ENCODE measurements around the gene INCENP. TPM values are rescaled to one million over a fixed set of nuclear protein-coding genes. Genes with fewer than 3 reads are reported as not detected.
"Not testable (repeated sequence)": the region's sequence is repeated elsewhere in the genome, so short reads cannot be mapped to it uniquely, and the experiment has no call there.

The INCENP gene
- total and polyA plus RNA-seq, 10 of the 15 experiments (the other 5 are each of a cell fraction or from before 2014, with no cell fraction given): 1.4 to 96.8 (median 29.0) TPM

GRCh38 chr11:62195945-62196344 is 72.1 kb downstream of the INCENP start (continued):
- TF ChIP-seq CUX1 (IDR thresholded peaks at IDR 0.05; ENCODE audit: insufficient replicate concordance, low read depth, low read length): no peak

- H4K20me1 ChIP-seq (ENCODE audit: control insufficient read depth, insufficient read depth); BruUV-seq (replicated peaks); H3K27me3 ChIP-seq (replicated peaks in 1 of 2; ENCODE audit: control insufficient read depth in 2 of 2, insufficient read depth in 2 of 2, low read length in 1 of 2); in situ Hi-C loops (cut with MboI); SMC1A ChIA-PET (ENCODE audit: uncharacterized antibody, unreplicated experiment); H3K4me3 ChIP-seq; H3K4me1 ChIP-seq (ENCODE audit: control insufficient read depth, insufficient read depth, low read length); H3K9ac ChIP-seq (ENCODE audit: control insufficient read depth, insufficient read depth, low read length); POLR2A ChIA-PET; H3K27ac ChIP-seq (ENCODE audit: control insufficient read depth, insufficient read depth); H3K9me3 ChIP-seq (replicated peaks; ENCODE audit: control insufficient read depth, insufficient read depth, low read length); intact Hi-C loops (cut with micrococcal nuclease; ENCODE audit: unreplicated experiment); DNase-seq (ENCODE audit: low read depth, low spot score); H3K36me3 ChIP-seq (ENCODE audit: control insufficient read depth in 2 of 2, insufficient read depth in 2 of 2, low read length in 1 of 2); H3K79me2 ChIP-seq (ENCODE audit: control insufficient read depth, insufficient read depth, low read length); H3K4me2 ChIP-seq (ENCODE audit: control insufficient read depth, insufficient read depth); RAD21 ChIA-PET (ENCODE audit: unreplicated experiment); H2AFZ ChIP-seq (ENCODE audit: control insufficient read depth, low read depth, low read length); FAIRE-seq; ATAC-seq: not testable (repeated sequence)
- CTCF ChIA-PET: interaction anchor here (0.5 kb wide), 1 partner anchor 186 kb away, joined by 5 read pairs; no protein-coding TSS in a partner anchor
- WGBS (ENCODE audit: insufficient coverage, insufficient replicate concordance, low lambda C conversion rate, missing lambda C conversion rate): 46% methylated on average over 2 of the region's 2 CpGs
Observed at GRCh38 chr11:62197400-62197799, 73.6 kb downstream of the INCENP start.
